GM23338 (cell line): ENCODE results near the gene PDCD1. TPM values are rescaled to one million over a fixed set of nuclear protein-coding genes. Genes with fewer than 3 reads are reported as not detected.

ENCODE experiments used
- ATAC-seq: fragments of 200-7000 bp; cut with Tn5 transposase; 3 replicates; pipeline ENCODE4 v1.9.1; 2020
- DNase-seq: peaks from one replicate; pipeline ENCODE4 v3.0.0-alpha.2; 2015; ENCODE audit warnings: low spot score
- H2AFZ ChIP-seq: fragments of 200-600 bp; sonication (generic); 2 replicates; pipeline ENCODE4 v1.8.0; 2016; ENCODE audit warnings: antibody characterized with exemption, mild to moderate bottlenecking, moderate library complexity
- H3F3A ChIP-seq: fragments of 200-600 bp; sonication (generic); replicated peaks from 2 replicates; pipeline ENCODE4 v1.8.0; 2017; ENCODE audit warnings: antibody characterized with exemption, mixed run types, low read depth
- H3K27ac ChIP-seq: fragments of 200-600 bp; sonication (generic); 2 replicates; pipeline ENCODE4 v1.6.1; 2016; ENCODE audit warnings: low read depth
- H3K27me3 ChIP-seq: fragments of 200-600 bp; sonication (generic); 2 replicates; pipeline ENCODE4 v1.8.0; 2016; ENCODE audit warnings: mild to moderate bottlenecking, mixed run types, moderate library complexity; ENCODE audit not compliant: insufficient read depth
- H3K36me3 ChIP-seq: fragments of 200-600 bp; sonication (generic); 2 replicates; pipeline ENCODE4 v1.8.0; 2016; ENCODE audit warnings: mild to moderate bottlenecking; ENCODE audit not compliant: insufficient read depth
- H3K4me1 ChIP-seq: fragments of 200-600 bp; sonication (generic); 2 replicates; pipeline ENCODE4 v1.8.0; 2016; ENCODE audit warnings: mild to moderate bottlenecking, moderate library complexity; ENCODE audit not compliant: insufficient read depth
- H3K4me2 ChIP-seq: fragments of 200-600 bp; sonication (generic); 2 replicates; pipeline ENCODE4 v1.7.1; 2017; ENCODE audit warnings: mixed run types
- H3K4me3 ChIP-seq: fragments of 200-600 bp; sonication (generic); 2 replicates; pipeline ENCODE4 v1.6.1; 2016; ENCODE audit warnings: mixed run types
- H3K79me2 ChIP-seq: fragments of 200-600 bp; sonication (generic); replicated peaks from 2 replicates; pipeline ENCODE4 v1.8.0; 2017; ENCODE audit warnings: mild to moderate bottlenecking; ENCODE audit not compliant: insufficient read depth
- H3K9me2 ChIP-seq: fragments of 200-600 bp; sonication (generic); 2 replicates; pipeline ENCODE4 v1.8.0; 2017; ENCODE audit not compliant: insufficient read depth
- H4K20me1 ChIP-seq: fragments of 200-600 bp; sonication (generic); replicated peaks from 2 replicates; pipeline ENCODE4 v1.8.0; 2017; ENCODE audit warnings: mild to moderate bottlenecking; ENCODE audit not compliant: insufficient read depth
- H3K27ac Mint-ChIP-seq: 2 replicates; pipeline ENCODE4 v1.8.0; 2020; ENCODE audit warnings: inconsistent platforms, mild to moderate bottlenecking, moderate library complexity, mixed read lengths
- H3K27me3 Mint-ChIP-seq: 3 replicates; pipeline ENCODE4 v1.8.0; 2022; ENCODE audit warnings: low read depth, mild to moderate bottlenecking, moderate library complexity, mixed read lengths, inconsistent platforms; ENCODE audit not compliant: insufficient read depth, poor library complexity
- H3K36me3 Mint-ChIP-seq: 3 replicates; pipeline ENCODE4 v1.8.0; 2021; ENCODE audit warnings: low read depth, mild to moderate bottlenecking, inconsistent platforms, moderate library complexity, mixed read lengths
- H3K4me1 Mint-ChIP-seq: 3 replicates; pipeline ENCODE4 v1.8.0; 2020; ENCODE audit warnings: mild to moderate bottlenecking, inconsistent platforms, mixed read lengths
- H3K4me3 Mint-ChIP-seq: 3 replicates; pipeline ENCODE4 v1.8.0; 2021; ENCODE audit warnings: moderate library complexity, mild to moderate bottlenecking, inconsistent platforms, mixed read lengths
- H3K9me3 Mint-ChIP-seq: 3 replicates; pipeline ENCODE4 v1.8.0; 2020; ENCODE audit warnings: moderate library complexity, mild to moderate bottlenecking, inconsistent platforms, mixed read lengths
- CREB1 ChIP-seq: fragments of 250-450 bp; sonication (Bioruptor Pico); IDR thresholded peaks from 2 replicates; pipeline ENCODE4 v1.5.0; 2020; ENCODE audit warnings: low read depth, mild to moderate bottlenecking, moderate library complexity
- ETS1 ChIP-seq: IDR thresholded peaks from 2 replicates; pipeline ENCODE4 v1.6.1; 2016; ENCODE audit warnings: antibody characterized with exemption
- JUNB ChIP-seq: IDR thresholded peaks from one replicate; pipeline ENCODE4 v1.6.1; 2016; ENCODE audit warnings: antibody characterized with exemption; ENCODE audit not compliant: unreplicated experiment
- POLR2AphosphoS5 ChIP-seq: IDR thresholded peaks from 2 replicates; pipeline ENCODE4 v1.6.1; 2016; ENCODE audit warnings: antibody characterized with exemption, low read depth
- REST ChIP-seq: IDR thresholded peaks from one replicate; pipeline ENCODE4 v1.6.1; 2018; ENCODE audit warnings: antibody characterized with exemption; ENCODE audit not compliant: unreplicated experiment
- STAT1 ChIP-seq: IDR thresholded peaks from one replicate; pipeline ENCODE4 v1.6.1; 2016; ENCODE audit warnings: antibody characterized with exemption; ENCODE audit not compliant: unreplicated experiment
- ZNF114 ChIP-seq: fragments of 250-450 bp; sonication (Bioruptor Pico); IDR thresholded peaks from 2 replicates; pipeline ENCODE4 v1.5.0; 2020; ENCODE audit warnings: mild to moderate bottlenecking, moderate library complexity
- ZNF462 ChIP-seq: fragments of 250-450 bp; sonication (Bioruptor Pico); IDR thresholded peaks from 2 replicates; pipeline ENCODE4 v1.5.0; 2020; ENCODE audit warnings: mild to moderate bottlenecking, moderate library complexity
- polyA plus RNA-seq: library from polyadenylated mRNA; unstranded; fragments of >200 nt; fragmentation: Nextera tagmentation; extraction: Ambion mirVana; gene quantifications from 2 replicates; pipeline ENCODE4 v1.2.1, GENCODE V29; 2016
- total RNA-seq: library from RNA; depleted of rRNA; stranded (reverse); fragments of >200 nt; shearing (Covaris generic); gene quantifications from 2 replicates; pipeline ENCODE4 v1.2.3, GENCODE V29; 2014

Gene PDCD1
- total and polyA plus RNA-seq, 2 experiments from 2014 or later: 0.34 to 0.38 TPM

- H3K27ac ChIP-seq: no peak overlapping the region
- H3F3A ChIP-seq: 0 out of 2 replicates have a peak, but pooled peaks cover 4% of the 10 kb centered on the region
- H3K79me2 ChIP-seq: no peaks in the 10 kb centered on the region
- no peak overlapping the region for H2AFZ ChIP-seq
- ATAC-seq: no peak
- H3K27me3 Mint-ChIP-seq: peaks cover 6% of the 10 kb centered on the region
- H3K9me3 Mint-ChIP-seq: no peaks in the 10 kb centered on the region; the same call in 2 of the 3 replicates
- no peaks in the 10 kb centered on the region for H3K9me2 ChIP-seq
- H3K4me3 ChIP-seq: no peak overlapping the region
- no peaks in the 10 kb centered on the region for H3K36me3 Mint-ChIP-seq
- no peaks in the 10 kb centered on the region for H3K36me3 ChIP-seq
- H3K4me3 Mint-ChIP-seq: no peak overlapping the region
- peaks cover 7% of the 10 kb centered on the region; the same call in 1 of the 2 replicates for H3K4me1 ChIP-seq
- TF ChIP-seq STAT1: no peak
- H3K27me3 ChIP-seq: no peaks in the 10 kb centered on the region
- H3K4me2 ChIP-seq: no peak overlapping the region
- peaks cover 3% of the 10 kb centered on the region for H3K4me1 Mint-ChIP-seq
- H3K27ac Mint-ChIP-seq: no peak overlapping the region
- no peaks in the 10 kb centered on the region for H4K20me1 ChIP-seq
- no peak for DNase-seq
Observed at GRCh38 chr2:241855245-241855887, 3.3 kb downstream of the PDCD1 start.

- Histone ChIP-seq H2AFZ (no peak overlapping the region), H3K36me3 (no peaks in the 10 kb centered on the region), H3K4me2 (no peak overlapping the region), H3K27ac (no peak overlapping the region), H3F3A (no peaks in the 10 kb centered on the region), H3K4me3 (no peak overlapping the region), H3K4me1 (peaks cover 5% of the 10 kb centered on the region; the same call in 1 of the 2 replicates), H3K79me2 (no peaks in the 10 kb centered on the region), H4K20me1 (no peaks in the 10 kb centered on the region), H3K9me2 (no peaks in the 10 kb centered on the region), H3K27me3 (no peaks in the 10 kb centered on the region)
- ATAC-seq (no peak), DNase-seq (no peak)
- H3K4me1 Mint-ChIP-seq: peaks cover 1% of the 10 kb centered on the region
- no peaks in the 10 kb centered on the region for H3K36me3 Mint-ChIP-seq
- peaks cover 6% of the 10 kb centered on the region for H3K27me3 Mint-ChIP-seq
- H3K9me3 Mint-ChIP-seq: no peaks in the 10 kb centered on the region; the same call in 2 of the 3 replicates
- no peak overlapping the region for H3K27ac Mint-ChIP-seq
- no peak overlapping the region for H3K4me3 Mint-ChIP-seq
- TF ChIP-seq ZNF114 (no peak), ETS1 (no peak), CREB1 (CRISPR knock-in tag) (no peak), REST (no peak), POLR2AphosphoS5 (no peak), JUNB (no peak), ZNF462 (CRISPR knock-in tag) (no peak)
Observed at GRCh38 chr2:241854342-241855244, 4.1 kb downstream of the PDCD1 start.
